ENCODE data around the gene SERINC5. TPM values are rescaled to one million over a fixed set of nuclear protein-coding genes. Genes with fewer than 3 reads are reported as not detected.
"Not testable (repeated sequence)": the region's sequence is repeated elsewhere in the genome, so short reads cannot be mapped to it uniquely, and the experiment has no call there.

Gene SERINC5
- total RNA-seq (2021; fragmentation: NEBNext Ultra II Directional; extraction: Animal tissue kit (Norgen Biotek cat#: 25700)), result 10 to 100 TPM; 16.4 to 28.1 (median 19.9) TPM
- long read RNA-seq, full-length matches to known transcripts, result 3 of 49 reads
- long read RNA-seq, partial matches to known transcripts, result 1 of 49 reads
- long read RNA-seq, other reads (novel, unspliced or antisense), result 45 of 49 reads

DNA sequence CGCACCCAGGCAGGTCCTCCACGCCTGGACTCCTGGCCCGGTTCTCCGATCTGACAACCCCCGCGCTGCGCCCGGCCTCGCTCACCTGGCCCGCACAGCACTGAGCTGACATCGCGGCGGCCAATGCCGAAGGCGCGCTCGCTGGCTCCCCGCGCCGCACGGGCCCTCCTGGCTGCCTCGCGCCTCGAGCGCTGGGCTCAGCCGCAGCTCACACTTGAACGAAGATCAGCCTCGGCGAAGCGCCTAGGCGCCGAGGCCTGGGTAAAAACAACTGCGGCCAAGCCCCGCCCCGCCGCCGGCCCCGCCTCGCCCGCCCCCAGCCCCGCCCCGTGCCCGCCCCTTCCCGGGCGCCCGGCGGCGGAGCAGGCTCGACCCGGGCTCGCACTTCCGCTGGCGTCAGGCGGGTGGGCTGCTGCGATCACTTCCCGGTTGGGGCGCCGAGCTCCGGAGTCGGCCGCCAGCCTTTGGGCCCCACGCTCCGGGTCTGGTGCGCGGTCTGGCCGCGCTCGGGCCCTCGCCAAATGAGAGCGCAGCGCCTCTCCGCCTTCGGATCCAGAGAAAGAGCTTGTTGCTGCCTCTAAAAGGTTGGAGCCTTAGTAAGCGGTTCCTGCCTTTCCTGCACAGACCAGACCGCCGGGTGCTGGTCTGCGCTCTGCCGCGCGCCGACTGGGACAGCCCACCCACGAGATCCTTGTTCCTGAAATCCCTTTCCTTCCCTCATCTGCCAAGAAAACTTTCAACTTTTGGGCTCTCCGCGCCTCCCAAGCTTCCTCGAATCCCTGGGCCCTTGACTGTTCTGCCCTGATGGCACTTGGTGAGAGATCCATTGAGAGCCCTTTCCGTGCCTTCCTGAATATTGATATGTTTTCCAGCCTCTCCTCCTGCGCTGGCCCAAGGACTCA, at the start of gene SERINC5:
TSS of gene SERINC5 (minus strand) at position 238 of the 902 bp plus-strand sequence. CDS start at position 112, 126 bp downstream.
- Mint-ChIP-seq H3K27me3 (ENCODE audit: insufficient read depth) (peaks cover 1% of the 10 kb centered on the region; the same call in 1 of the 2 replicates), H3K4me3 (peak within 1 kb of the TSS; percentile 95), H3K36me3 (ENCODE audit: low read depth) (peaks cover 3% of the 10 kb centered on the region; the same call in 1 of the 2 replicates), H3K4me1 (ENCODE audit: low read depth) (peaks cover 37% of the 10 kb centered on the region), H3K27ac (peak within 1 kb of the TSS; percentile 95), H3K9me3 (no peaks in the 10 kb centered on the region)
- no peak for TF ChIP-seq CTCF (IDR thresholded peaks at IDR 0.05)
- peak; percentile 50 for DNase-seq

GRCh38 chr5:80302636-80303035, 46.8 kb upstream of the SERINC5 start:
- H3K36me3 Mint-ChIP-seq (ENCODE audit: low read depth), result no peaks in the 10 kb centered on the region
- no peaks in the 10 kb centered on the region; the same call in 1 of the 2 replicates for H3K9me3 Mint-ChIP-seq
- TF ChIP-seq CTCF (IDR thresholded peaks at IDR 0.05), result no peak
- no peak overlapping the region for H3K27ac Mint-ChIP-seq
- H3K4me1 Mint-ChIP-seq (ENCODE audit: low read depth), result no peaks in the 10 kb centered on the region
- no peak for DNase-seq
- no peak overlapping the region for H3K4me3 Mint-ChIP-seq
- peaks cover 7% of the 10 kb centered on the region for H3K27me3 Mint-ChIP-seq (ENCODE audit: insufficient read depth)

GRCh38 chr5:80301342-80301741, 45.5 kb upstream of the SERINC5 start:
- not testable (repeated sequence) for DNase-seq; H3K4me1 Mint-ChIP-seq (ENCODE audit: low read depth); H3K4me3 Mint-ChIP-seq; H3K9me3 Mint-ChIP-seq; H3K27ac Mint-ChIP-seq; H3K27me3 Mint-ChIP-seq (ENCODE audit: insufficient read depth); H3K36me3 Mint-ChIP-seq (ENCODE audit: low read depth)

DNA sequence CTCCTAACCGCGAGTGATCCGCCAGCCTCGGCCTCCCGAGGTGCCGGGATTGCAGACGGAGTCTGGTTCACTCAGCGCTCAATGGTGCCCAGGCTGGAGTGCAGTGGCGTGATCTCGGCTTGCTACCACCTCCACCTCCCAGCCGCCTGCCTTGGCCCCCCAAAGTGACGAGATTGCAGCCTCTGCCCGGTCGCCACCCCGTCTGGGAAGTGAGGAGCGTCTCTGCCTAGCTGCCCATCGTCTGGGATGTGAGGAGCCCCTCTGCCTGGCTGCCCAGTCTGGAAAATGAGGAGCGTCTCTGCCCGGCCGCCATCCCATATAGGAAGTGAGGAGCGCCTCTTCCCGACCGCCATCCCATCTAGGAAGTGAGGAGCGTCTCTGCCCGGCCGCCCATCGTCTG, 44.9 kb upstream of the SERINC5 start:
- not testable (repeated sequence) for H3K4me3 Mint-ChIP-seq; H3K27ac Mint-ChIP-seq; DNase-seq; H3K9me3 Mint-ChIP-seq; H3K36me3 Mint-ChIP-seq (ENCODE audit: low read depth); H3K4me1 Mint-ChIP-seq (ENCODE audit: low read depth); H3K27me3 Mint-ChIP-seq (ENCODE audit: insufficient read depth)

- no peak for TF ChIP-seq CTCF (IDR thresholded peaks at IDR 0.05)
- Mint-ChIP-seq H3K4me3 (no peak overlapping the region), H3K27me3 (ENCODE audit: insufficient read depth) (peaks cover 4% of the 10 kb centered on the region), H3K27ac (no peak overlapping the region), H3K4me1 (ENCODE audit: low read depth) (no peaks in the 10 kb centered on the region), H3K9me3 (no peaks in the 10 kb centered on the region; the same call in 1 of the 2 replicates), H3K36me3 (ENCODE audit: low read depth) (no peaks in the 10 kb centered on the region)
- DNase-seq, result no peak
These were observed 44.3 kb upstream of the SERINC5 start for GRCh38 chr5:80300125-80300524.

DNA sequence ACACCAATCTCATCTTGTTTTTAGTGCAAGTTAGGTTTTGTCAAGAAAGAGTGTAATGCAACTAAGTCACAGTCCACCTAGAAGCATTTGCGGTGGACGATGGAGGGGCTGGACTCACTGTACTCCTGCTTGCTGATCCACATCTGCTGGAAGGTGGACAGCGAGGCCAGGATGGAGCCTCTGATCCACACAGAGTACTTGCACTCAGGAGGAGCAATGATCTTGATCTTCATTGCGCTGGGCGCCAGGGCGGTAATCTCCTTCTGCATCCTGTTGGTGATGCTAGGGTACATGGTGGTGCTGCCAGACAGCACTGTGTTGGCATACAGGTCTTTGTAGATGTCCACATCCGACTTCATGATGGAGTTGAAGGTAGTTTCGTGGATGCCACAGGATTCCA, 43.8 kb upstream of the SERINC5 start:
- H3K27me3 Mint-ChIP-seq (ENCODE audit: insufficient read depth), result peaks cover 6% of the 10 kb centered on the region
- no peaks in the 10 kb centered on the region for H3K4me1 Mint-ChIP-seq (ENCODE audit: low read depth)
- DNase-seq, result no peak
- H3K4me3 Mint-ChIP-seq, result no peak overlapping the region
- no peak for TF ChIP-seq CTCF (IDR thresholded peaks at IDR 0.05)
- H3K36me3 Mint-ChIP-seq (ENCODE audit: low read depth), result no peaks in the 10 kb centered on the region
- H3K9me3 Mint-ChIP-seq, result no peaks in the 10 kb centered on the region; the same call in 1 of the 2 replicates
- no peak overlapping the region for H3K27ac Mint-ChIP-seq
